ENCODE measurements around the gene MUL1.
"Not testable (repeated sequence)": the region's sequence is repeated elsewhere in the genome, so short reads cannot be mapped to it uniquely, and the experiment has no call there.

Gene MUL1, protein sequence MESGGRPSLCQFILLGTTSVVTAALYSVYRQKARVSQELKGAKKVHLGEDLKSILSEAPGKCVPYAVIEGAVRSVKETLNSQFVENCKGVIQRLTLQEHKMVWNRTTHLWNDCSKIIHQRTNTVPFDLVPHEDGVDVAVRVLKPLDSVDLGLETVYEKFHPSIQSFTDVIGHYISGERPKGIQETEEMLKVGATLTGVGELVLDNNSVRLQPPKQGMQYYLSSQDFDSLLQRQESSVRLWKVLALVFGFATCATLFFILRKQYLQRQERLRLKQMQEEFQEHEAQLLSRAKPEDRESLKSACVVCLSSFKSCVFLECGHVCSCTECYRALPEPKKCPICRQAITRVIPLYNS

DNA sequence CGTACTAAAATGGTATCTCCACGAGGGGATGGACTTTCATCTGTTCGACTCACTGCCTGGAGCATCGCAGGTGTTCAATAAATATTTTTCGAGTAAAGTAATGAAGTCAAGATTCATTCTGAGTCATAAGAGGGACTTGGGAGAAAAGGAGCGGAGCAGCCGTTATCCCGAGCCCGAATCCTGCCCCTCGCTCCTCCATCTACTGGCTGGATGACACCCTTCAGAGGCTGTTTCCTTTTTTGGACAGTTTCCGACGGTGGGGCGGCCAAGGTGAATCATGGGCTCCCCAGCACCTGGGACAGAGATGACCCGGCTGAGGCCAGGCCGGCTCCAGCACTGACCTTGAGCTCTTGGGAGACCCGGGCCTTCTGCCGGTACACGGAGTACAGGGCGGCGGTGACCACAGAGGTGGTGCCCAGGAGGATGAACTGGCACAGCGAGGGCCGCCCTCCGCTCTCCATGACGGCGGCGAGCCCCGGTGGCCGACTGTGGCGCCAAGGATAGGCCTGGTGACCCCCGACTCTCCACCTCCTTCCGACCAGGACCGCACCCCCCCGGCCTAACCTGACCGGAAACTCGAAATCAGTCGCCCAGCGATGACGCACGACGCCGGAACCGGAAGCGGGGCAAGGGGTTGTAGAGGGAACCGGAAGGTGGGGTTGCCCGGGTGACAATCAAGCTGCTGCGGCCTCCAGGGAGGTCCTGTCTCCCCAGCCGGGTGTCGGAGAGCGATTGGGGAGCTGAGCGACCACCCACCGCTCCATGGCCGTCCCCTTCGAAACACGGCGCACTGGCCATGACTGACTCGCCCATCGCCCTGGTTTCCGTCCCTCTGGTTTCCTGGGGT, at the start of gene MUL1:
MUL1 (minus strand) TSS at position 588 of the 847 bp plus-strand sequence; CDS start at position 461, 127 bp downstream.
- DNase-seq (ENCODE audit: low read depth): peak; percentile 94

DNA sequence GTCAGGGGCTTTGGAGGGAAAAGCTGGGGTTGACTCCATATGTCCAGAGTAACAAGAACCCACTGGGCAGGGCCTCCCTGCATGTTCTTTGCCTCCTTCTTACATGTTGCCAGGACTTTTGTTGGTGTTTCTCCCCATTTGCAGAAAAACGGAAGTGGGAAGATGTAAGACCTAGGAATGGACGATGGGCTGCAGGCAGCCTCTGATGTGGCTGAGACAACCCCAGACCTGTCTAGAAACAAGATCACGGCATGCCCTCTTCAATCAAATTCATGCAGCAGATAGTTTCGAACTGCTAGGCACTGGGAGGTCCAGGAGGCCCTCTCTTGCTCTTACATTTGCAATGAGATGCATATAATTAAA, 47.8 kb upstream of the MUL1 start:
- DNase-seq (ENCODE audit: low read depth): no peak

DNA sequence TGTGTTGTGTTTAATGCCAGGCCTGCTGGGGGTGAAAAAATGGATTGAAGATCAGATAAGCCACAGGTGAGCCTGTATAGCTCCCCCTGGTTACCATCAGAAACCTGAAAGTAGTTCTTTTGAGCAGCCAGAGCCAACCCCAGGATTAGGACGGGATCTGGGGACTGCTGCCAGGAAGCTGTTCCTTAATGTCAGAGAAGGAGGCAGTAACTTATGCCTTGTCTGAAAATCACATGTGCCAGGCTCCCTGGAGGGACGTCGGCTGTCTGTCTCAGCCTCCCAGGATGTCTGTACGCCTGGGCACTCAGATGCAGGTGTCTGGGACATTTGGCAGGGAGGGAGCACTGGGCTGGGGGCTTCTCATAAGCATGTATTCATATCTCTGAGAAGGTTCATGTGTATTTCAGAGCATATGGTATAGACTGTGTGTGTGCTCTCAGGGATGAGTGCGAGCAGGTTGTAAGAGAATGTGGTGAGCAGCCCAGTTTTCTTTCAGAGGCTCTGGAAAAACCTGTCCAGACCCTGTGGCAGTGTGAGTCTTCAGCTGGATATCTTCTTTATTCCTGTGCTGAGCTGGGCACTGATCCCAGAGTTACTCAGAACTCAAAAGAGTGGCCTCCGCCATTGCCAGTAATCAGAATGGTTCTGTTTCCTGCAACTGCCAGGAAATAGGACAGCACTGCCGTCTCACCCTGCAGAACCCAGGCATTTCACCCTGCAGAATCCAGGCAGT, 47.2 kb upstream of the MUL1 start:
- no peak for DNase-seq (ENCODE audit: low read depth)

DNA sequence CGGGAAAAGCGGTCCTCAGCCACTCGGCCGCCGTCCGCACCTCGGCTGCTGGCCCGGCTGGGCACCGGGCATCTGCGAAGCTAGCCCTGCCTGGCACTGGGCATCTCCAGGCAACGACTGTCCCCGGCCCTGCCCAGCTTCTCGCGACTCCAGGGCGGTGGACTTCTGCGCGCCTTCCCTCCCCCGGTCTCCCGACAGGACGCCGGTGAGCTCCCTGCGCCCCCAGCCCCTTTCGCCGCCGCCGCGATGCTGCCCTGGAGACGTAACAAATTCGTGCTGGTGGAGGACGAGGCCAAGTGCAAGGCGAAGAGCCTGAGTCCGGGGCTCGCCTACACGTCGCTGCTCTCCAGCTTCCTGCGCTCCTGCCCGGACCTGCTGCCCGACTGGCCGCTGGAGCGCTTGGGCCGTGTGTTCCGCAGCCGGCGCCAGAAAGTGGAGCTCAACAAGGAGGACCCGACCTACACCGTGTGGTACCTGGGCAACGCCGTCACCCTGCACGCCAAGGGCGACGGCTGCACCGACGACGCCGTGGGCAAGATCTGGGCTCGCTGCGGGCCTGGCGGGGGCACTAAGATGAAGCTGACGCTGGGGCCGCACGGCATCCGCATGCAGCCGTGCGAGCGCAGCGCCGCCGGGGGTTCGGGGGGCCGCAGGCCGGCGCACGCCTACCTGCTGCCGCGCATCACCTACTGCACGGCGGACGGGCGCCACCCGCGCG, 44.9 kb upstream of the MUL1 start:
- DNase-seq (ENCODE audit: low read depth): no peak

DNA sequence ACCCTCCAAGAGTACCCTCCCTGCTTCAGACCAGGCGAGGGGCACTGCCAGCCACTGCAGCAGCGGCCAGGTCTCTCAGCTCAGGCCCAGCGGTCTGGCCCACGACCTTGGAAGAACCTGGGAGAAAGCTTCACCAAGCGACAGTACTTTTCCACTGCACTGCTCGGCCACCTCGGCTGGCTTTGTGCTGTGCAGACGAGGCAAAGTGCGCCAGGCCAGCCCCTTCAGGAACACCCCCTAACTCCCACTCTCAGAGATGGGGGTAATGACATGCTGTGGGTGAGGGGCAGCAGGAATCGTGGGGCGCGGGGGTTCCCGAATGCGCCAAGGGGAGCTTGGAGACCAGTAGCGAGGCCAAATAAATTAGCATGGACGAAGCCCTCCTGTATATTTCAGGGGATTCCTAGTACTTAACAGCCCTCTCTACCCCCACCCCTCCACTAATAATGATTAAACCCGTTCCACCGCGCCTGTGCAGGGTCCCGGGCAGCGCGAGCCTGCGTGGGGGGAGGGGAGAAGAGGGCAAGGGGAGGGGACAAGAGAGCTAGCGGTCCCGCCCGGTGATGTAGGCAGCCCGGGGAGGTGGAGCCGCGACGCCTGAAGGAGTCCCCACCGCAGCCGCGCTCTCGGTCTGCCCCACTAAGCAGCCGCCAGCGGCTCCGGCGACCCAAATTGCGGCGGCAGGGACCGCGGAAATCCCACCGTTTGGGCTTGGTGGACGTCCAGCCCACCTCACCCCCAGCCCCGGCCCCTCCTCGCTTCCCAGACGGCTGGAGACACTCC, 44.2 kb upstream of the MUL1 start, which contains the start of gene FAM43B:
FAM43B (plus strand) TSS at position 629 of the 783 bp plus-strand sequence. CDS start 401 bp downstream, outside the sequence.
- DNase-seq (ENCODE audit: low read depth): no peak

DNA sequence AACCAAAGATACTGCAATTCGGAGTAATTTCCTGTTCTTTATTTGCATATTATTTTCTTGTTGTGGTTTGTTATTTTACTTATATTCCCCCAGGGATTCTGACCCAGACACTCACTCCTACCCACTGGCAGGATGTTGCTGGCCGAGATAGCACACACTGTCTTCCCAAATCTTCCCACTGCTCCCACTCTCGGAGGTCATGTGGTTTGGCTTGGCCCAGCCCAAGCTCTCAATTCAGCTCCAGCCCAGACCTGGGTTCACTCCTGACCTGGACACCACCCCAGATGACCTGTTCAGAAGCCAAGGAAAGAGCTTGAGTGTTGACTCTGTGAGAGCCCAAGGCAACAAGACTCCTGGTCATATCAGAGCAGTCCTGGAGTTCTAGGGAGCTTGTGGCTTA, 43.2 kb upstream of the MUL1 start:
- DNase-seq (ENCODE audit: low read depth): no peak

DNA sequence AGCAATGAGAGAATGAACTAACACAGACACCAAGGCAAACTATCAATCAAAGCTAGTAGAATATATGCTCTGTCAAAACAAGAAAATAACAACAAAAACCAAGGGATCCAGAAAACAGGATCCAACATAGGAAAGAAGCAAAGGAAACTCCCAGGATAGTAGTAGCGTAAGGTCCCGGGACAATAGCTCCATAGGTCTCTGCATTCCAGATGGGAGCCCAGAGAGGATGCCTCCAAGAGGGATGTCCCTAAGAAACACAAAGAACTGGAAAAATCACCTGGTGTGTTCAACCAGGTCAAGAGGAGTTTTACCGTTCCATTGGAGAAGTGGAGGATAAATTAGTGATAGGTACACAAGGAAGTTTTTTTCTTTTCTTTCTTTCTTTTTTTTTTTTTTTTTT, 38.7 kb upstream of the MUL1 start:
- DNase-seq (ENCODE audit: low read depth): no peak

DNA sequence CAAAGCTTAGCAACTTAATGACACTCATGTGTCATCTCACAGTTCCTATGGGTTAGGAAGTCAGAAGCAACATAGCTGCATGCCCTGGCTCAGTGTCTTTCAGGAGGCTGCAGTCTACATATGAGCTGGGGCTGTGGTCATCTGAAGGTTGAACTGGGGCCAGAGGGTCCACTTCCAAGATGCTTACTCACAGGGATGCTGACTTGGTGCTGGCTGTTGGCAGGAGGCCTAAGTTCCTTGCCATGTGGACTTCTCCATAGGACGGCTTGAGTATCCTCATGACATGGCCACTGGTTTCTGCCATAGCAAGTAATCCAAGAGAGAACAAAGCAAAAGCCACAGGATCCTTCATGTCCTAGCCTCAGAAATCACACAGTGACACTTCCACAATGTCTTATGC, 32.3 kb upstream of the MUL1 start:
- no peak for DNase-seq (ENCODE audit: low read depth)

DNA sequence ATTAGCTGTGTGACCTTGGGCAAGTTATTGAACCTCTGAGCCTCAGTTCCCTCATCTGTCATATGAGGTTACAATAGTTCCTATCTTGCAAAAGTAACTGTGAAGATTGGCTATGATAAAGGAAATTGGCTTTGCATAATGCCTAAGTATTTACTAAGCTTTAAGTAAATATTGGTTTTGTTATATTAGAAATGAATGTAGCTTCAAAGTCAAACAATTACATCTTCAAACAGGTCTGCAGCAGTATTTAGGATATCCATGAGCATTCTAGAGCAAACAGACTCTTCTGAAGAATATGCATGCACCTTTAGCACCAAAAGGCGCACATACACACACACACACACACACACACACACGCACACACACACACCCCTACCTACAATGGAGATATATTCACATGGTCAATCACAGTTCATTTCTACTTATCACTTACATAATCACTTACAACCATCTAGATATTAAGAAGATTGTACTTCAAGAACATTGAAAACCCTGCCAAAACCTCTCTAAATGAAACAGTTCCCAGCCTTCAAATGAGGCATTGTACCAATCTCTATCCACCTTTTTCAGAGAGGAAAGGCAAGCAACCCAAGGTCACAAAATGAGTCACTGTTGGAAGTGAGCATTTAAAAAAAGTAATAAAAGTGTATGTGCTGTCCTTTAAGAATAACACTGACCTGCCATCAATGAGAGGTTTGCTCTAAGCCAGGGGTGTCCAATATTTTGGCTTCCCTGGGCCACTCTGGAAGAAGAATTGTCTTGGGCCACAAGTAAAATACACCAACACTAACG, 31.0 kb upstream of the MUL1 start:
- DNase-seq (ENCODE audit: low read depth): no peak

DNA sequence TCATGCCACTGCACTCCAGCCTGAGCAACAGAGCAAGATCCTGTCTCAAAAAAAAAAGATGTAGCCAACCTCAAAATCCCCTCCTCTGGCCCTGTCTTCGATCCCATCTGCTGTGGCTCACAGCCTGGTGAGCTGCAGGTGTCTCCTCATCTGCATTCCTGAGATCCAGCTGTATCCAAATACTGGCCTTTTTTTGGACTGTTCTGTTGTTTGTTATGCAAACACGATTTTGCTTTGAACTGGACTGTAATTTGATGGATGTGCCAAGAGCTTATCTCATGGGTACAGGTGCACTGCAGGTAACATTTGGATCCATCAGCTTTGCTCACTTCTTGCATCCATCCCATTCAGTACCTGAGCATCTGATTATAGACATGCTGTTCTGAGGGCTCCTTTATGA, 30.3 kb upstream of the MUL1 start:
- DNase-seq (ENCODE audit: low read depth): no peak

DNA sequence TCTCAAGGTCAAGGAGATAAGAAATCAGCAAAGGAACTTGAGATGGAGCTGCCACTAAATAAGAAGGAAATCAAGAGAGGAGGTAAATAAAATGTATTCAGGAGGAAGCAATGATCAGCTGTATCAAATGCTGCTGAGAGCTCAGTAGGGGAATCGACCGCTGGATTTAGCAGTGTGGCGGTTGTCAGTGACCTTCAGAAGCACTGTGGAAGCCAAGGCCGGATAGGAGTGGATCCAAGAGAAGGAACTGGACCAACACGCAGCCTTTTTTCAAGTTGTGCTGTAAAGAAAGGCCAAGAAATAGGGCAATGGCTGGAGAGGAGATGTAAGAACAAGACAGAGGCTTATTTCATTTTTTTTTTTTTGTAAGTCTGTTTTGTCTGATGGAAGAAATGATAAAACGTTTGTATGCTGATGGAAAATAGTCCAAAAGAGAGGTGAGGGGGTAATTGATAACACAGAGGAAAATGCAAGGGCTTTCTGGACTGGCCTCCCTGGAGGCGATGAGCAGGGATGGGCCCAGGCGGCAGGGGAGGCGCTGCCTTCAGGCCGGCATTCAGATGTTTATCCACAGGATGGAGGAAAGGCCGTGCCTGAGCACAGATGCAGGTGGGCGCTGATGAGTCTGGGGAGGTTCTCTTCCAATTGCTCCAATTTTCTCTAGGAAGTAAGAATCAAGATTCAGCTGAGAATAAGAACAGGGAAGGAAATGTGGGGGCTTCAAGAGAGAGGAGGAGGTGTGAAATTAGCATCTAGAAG, 26.9 kb upstream of the MUL1 start:
- DNase-seq (ENCODE audit: low read depth): no peak

DNA sequence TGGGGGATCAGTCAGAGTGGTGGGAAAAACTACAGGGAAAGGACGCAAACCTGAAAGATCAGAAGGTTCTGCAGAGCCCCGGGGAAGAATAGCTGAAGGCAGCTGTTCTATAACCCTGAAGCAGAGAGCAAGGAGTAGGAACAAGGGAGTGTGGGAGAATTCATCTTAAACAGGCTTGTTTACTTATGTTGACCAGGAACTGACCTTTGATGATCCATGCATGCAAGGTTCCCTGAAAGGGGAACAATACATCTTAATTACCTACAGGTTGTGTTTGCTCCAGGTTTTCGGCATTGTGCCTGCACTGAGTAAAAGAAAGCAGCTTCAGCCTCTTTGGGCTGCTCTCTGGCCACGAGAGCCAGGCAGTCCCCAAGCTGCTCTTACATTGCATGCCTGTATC, 25.7 kb upstream of the MUL1 start:
- no peak for DNase-seq (ENCODE audit: low read depth)

DNA sequence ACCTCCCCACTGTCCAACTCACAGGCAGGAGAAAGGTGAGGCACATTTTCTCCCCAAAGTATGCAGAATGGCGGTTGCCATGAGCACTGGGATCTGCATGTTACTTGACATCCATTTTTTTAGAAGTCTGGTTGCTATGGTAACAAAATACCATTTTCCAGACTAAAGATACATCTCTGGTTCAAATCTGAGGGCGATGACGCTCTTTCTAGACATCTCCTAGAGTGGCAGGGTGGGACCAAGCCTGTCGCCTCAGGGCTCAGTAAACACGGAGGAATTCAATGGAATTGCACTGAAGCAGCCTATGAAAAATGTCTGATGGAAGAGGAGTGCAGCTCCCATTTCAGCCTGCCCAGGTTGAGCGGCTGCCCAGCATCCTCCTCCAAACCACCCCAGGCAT, 22.9 kb upstream of the MUL1 start:
- DNase-seq (ENCODE audit: low read depth): no peak

DNA sequence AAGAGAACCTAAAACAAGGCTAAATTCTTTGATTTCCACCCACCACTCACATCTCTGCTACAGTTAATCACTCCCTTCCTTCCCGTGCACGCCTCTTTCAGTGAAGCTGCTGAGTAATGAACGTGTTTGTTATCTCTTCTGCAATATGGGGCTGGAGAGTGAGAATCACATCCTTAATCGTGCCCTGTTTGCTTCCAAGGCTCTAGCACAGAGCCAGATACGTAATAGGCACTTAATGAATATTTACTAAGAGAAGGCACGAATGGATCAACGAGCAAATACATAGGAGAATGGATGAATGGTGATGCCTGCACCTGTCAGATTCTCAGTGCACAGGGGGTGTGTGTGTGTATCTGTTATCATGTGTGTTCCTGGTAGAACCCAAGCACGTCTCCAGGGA, 22.4 kb upstream of the MUL1 start:
- no peak for DNase-seq (ENCODE audit: low read depth)

DNA sequence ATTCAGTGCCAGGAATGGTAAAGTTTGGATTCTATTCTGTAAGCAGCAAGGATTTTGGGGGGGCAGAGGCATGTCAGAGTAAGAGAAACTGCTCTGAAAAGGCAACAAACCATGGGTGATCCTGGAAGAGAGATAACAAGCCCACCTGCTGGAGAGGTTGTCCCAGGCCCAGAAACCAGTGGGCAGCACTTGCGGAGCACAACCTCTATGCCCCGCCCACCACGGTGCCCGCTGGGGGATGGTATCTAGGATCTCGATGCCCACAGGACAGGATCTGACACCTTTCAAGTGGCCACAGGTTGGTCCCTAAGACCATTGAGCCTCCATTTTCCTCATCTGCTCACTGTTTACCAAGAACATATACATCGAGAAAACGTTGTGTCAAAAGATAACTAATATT, 20.3 kb upstream of the MUL1 start:
- no peak for DNase-seq (ENCODE audit: low read depth)

DNA sequence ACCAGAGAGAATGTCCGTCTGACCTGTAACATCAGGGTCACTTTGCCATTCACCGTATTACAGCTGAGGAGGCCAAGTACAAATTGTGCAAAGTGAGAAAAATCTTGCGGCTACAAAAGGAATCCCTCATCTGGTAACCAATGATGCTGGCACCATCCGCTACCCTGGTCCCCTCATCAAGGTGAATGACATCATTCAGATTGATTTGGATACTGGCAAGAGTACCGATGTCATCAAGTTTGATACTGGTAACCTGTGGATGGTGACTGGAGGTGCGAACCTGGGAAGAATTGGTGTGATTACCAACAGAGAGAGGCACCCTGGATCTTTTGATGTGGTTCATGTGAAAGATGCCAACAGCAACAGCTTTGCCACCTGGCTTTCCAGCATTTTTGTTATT, 18.3 kb upstream of the MUL1 start:
- no peak for DNase-seq (ENCODE audit: low read depth)

DNA sequence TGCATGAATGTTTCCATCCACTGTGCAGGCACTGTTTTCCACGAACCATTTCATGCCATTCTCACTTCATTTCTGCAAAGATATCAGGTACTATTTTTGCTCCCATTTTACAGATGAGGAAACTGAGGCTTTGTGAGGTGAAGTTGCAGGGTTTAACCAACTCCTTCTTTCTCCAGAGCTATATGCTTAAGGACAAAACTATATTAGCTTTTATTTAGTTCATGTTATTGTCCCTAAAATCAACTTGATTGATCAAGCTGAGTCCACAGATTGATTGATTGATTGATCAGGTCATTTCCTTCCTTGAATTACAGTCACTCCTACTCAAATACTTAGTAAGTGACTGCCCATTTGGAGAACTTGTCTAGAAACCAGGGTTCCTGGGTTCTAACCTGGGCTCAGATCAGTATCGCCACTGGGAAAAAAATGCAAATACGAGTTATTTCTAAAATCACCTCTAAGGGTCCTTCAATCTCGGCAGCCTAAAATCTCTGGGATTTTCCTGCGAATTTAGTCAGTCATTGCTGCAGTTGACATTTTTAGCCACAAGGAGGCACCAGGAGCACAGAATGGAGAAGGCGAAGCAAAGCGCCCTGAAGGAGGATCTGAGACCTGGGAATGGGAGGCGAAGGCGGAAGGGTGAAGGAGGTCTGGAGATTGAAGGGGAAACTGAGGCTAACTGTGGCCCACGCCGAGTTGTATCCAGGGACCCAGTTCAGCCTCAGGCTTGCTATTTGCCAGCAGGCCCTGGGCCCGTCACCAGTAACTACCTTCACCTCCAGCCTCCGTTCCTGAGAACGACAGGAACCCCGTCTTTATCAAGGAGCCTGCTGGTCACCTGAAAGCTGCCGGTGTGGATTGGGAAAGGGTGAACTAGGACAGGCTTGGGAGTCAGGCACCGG, 14.3 kb upstream of the MUL1 start:
- DNase-seq (ENCODE audit: low read depth): peak; percentile 46

DNA sequence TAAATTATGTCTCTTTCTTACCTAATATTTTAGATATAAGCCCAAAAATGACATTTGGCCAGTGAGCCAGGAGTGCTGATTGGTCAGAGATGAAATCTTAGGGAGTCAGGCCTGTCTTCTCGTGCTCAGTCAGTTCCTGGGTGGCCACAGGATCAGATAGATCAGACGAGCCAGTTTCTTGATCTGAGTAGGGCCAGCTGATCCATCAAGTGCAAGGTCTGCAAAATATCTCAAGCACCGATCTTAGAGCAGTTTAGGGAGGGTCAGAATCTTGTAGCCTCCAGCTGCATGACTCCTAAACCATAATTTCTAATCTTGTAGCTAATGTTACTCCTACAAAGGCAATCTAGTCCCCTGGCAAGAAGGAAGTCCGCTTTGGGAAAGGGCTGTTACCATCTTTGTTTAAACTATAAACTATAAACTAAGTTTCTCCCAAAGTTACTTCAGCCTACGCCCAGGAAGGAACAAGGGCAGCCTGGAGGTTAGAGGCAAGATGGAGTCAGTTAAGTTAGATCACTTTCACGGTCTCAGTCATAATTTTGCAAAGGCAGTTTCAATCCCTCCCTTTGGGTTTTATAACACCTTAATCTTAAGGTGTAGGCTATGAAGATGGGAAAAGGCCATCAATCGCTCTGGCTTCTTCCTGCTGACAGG, 11.8 kb upstream of the MUL1 start:
- not testable (repeated sequence) for DNase-seq (ENCODE audit: low read depth)

All from stimulated activated CD8-positive, alpha-beta memory T cell treated with anti-CD3 and anti-CD28 coated beads, Interleukin-12 subunit alpha, Interleukin-12 subunit beta, amount 100 ng/mL, for 1 hour (primary cell).